ENCODE results near the gene NCMAP. TPM values are rescaled to one million over a fixed set of nuclear protein-coding genes. Genes with fewer than 3 reads are reported as not detected.

Gene NCMAP
- total and polyA plus RNA-seq, 2 donors (not counting 1 experiment from before 2014, with no cell fraction given) = not detected

DNA sequence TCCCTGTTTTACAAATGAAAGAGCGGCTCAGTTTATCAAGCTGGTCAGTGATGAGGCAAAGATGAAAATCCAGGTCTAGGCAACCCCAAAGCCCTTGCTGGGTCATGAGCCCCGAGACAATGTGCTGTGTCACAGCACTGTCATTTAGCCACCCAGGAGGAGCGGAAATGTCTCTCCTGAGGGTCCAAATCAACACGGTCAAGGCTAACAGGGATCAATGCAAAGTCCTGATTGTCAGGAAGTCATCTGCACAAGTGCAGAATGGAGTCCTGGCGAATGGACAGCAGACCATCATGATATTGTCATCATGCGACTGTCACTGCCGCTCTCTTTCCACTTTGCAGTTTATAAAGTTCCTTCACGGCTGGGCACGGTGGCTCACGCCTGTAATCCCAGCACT, 30.2 kb downstream of the NCMAP start:
- H3K9me3 ChIP-seq (ENCODE audit: control insufficient read depth, insufficient read depth, low read depth, low read length) = no peaks in the 10 kb centered on the region
- H3K9ac ChIP-seq (ENCODE audit: insufficient read depth, low read length) = no peak overlapping the region
- H3K36me3 ChIP-seq (ENCODE audit: control insufficient read depth, insufficient read depth, low read length) = no peaks in the 10 kb centered on the region
- H2AFZ ChIP-seq (ENCODE audit: low read length) = no peak overlapping the region
- H3K27me3 ChIP-seq (ENCODE audit: control insufficient read depth, insufficient read depth, low read length) = peaks cover 11% of the 10 kb centered on the region
- H3K79me2 ChIP-seq (ENCODE audit: control insufficient read depth, insufficient read depth, low read length) = no peaks in the 10 kb centered on the region
- TF ChIP-seq EZH2 (IDR thresholded peaks at IDR 0.05; ENCODE audit: low read length, missing control alignments) = no peak
- TF ChIP-seq, protein P1, sequence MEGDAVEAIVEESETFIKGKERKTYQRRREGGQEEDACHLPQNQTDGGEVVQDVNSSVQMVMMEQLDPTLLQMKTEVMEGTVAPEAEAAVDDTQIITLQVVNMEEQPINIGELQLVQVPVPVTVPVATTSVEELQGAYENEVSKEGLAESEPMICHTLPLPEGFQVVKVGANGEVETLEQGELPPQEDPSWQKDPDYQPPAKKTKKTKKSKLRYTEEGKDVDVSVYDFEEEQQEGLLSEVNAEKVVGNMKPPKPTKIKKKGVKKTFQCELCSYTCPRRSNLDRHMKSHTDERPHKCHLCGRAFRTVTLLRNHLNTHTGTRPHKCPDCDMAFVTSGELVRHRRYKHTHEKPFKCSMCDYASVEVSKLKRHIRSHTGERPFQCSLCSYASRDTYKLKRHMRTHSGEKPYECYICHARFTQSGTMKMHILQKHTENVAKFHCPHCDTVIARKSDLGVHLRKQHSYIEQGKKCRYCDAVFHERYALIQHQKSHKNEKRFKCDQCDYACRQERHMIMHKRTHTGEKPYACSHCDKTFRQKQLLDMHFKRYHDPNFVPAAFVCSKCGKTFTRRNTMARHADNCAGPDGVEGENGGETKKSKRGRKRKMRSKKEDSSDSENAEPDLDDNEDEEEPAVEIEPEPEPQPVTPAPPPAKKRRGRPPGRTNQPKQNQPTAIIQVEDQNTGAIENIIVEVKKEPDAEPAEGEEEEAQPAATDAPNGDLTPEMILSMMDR (conservative IDR thresholded peaks at IDR 0.05 in 1 of 2, IDR thresholded peaks at IDR 0.05 in 1 of 2; ENCODE audit: low read depth in 1 of 2, low read length in 2 of 2) = no peak
- H3K4me2 ChIP-seq (ENCODE audit: extremely low read depth, insufficient read depth, low read length) = no peak overlapping the region
- H4K20me1 ChIP-seq (ENCODE audit: control insufficient read depth, extremely low read depth, insufficient read depth, low read length) = no peaks in the 10 kb centered on the region
- H3K27ac ChIP-seq (ENCODE audit: insufficient read depth, low read length) = no peak overlapping the region
- no peaks in the 10 kb centered on the region for H3K4me1 ChIP-seq (ENCODE audit: control insufficient read depth, extremely low read depth, insufficient read depth, low read length)
- H3K4me3 ChIP-seq (replicated peaks in 1 of 4; ENCODE audit: control extremely low read depth in 1 of 4, insufficient read depth in 1 of 4, low read depth in 3 of 4, low read length in 4 of 4) = no peak overlapping the region
- no peak for DNase-seq (ENCODE audit: low read depth in 2 of 2)

- Histone ChIP-seq H3K27me3 (ENCODE audit: control insufficient read depth, insufficient read depth, low read length) (peaks cover 11% of the 10 kb centered on the region), H3K27ac (ENCODE audit: insufficient read depth, low read length) (no peak overlapping the region), H3K4me3 (replicated peaks in 1 of 4; ENCODE audit: control extremely low read depth in 1 of 4, insufficient read depth in 1 of 4, low read depth in 3 of 4, low read length in 4 of 4) (no peak overlapping the region), H2AFZ (ENCODE audit: low read length) (no peak overlapping the region), H3K36me3 (ENCODE audit: control insufficient read depth, insufficient read depth, low read length) (no peaks in the 10 kb centered on the region), H3K4me2 (ENCODE audit: extremely low read depth, insufficient read depth, low read length) (no peak overlapping the region), H3K79me2 (ENCODE audit: control insufficient read depth, insufficient read depth, low read length) (no peaks in the 10 kb centered on the region), H3K9ac (ENCODE audit: insufficient read depth, low read length) (no peak overlapping the region), H4K20me1 (ENCODE audit: control insufficient read depth, extremely low read depth, insufficient read depth, low read length) (no peaks in the 10 kb centered on the region), H3K4me1 (ENCODE audit: control insufficient read depth, extremely low read depth, insufficient read depth, low read length) (no peaks in the 10 kb centered on the region), H3K9me3 (ENCODE audit: control insufficient read depth, insufficient read depth, low read depth, low read length) (no peaks in the 10 kb centered on the region)
- DNase-seq (ENCODE audit: low read depth in 2 of 2) = peak; percentile 43 to 69
- TF ChIP-seq, protein P1 (conservative IDR thresholded peaks at IDR 0.05 in 1 of 2, IDR thresholded peaks at IDR 0.05 in 1 of 2; ENCODE audit: low read depth in 1 of 2, low read length in 2 of 2) = peak; percentile 65 to 83
- TF ChIP-seq EZH2 (IDR thresholded peaks at IDR 0.05; ENCODE audit: low read length, missing control alignments) = no peak
These were observed 31.3 kb downstream of the NCMAP start for GRCh38 chr1:24586970-24587820.

GRCh38 chr1:24588573-24588972, 32.7 kb downstream of the NCMAP start:
- Histone ChIP-seq H3K9ac (ENCODE audit: insufficient read depth, low read length) (no peak overlapping the region), H2AFZ (ENCODE audit: low read length) (no peak overlapping the region), H3K79me2 (ENCODE audit: control insufficient read depth, insufficient read depth, low read length) (no peaks in the 10 kb centered on the region), H3K4me1 (ENCODE audit: control insufficient read depth, extremely low read depth, insufficient read depth, low read length) (no peaks in the 10 kb centered on the region), H3K4me2 (ENCODE audit: extremely low read depth, insufficient read depth, low read length) (no peak overlapping the region), H3K27me3 (ENCODE audit: control insufficient read depth, insufficient read depth, low read length) (peaks cover 11% of the 10 kb centered on the region), H3K36me3 (ENCODE audit: control insufficient read depth, insufficient read depth, low read length) (no peaks in the 10 kb centered on the region), H4K20me1 (ENCODE audit: control insufficient read depth, extremely low read depth, insufficient read depth, low read length) (no peaks in the 10 kb centered on the region), H3K4me3 (replicated peaks in 1 of 4; ENCODE audit: control extremely low read depth in 1 of 4, insufficient read depth in 1 of 4, low read depth in 3 of 4, low read length in 4 of 4) (no peak overlapping the region), H3K27ac (ENCODE audit: insufficient read depth, low read length) (no peak overlapping the region), H3K9me3 (ENCODE audit: control insufficient read depth, insufficient read depth, low read depth, low read length) (no peaks in the 10 kb centered on the region)
- DNase-seq (ENCODE audit: low read depth in 2 of 2) = no peak
- no peak for TF ChIP-seq EZH2 (IDR thresholded peaks at IDR 0.05; ENCODE audit: low read length, missing control alignments)
- TF ChIP-seq, protein P1 (conservative IDR thresholded peaks at IDR 0.05 in 1 of 2, IDR thresholded peaks at IDR 0.05 in 1 of 2; ENCODE audit: low read depth in 1 of 2, low read length in 2 of 2) = no peak

Measured in fibroblast of lung (primary cell).